ENCODE measurements around the gene BABAM2.

GRCh38 chr2:28333606-28334526 is 443.3 kb downstream of the BABAM2 start:
- TF ChIP-seq CTCF (conservative IDR thresholded peaks at IDR 0.05 in 1 of 2, IDR thresholded peaks at IDR 0.05 in 1 of 2; ENCODE audit: extremely low read depth in 1 of 2, insufficient read depth in 1 of 2, low read depth in 1 of 2, low read length in 2 of 2) (no peak), EZH2 (IDR thresholded peaks at IDR 0.05; ENCODE audit: borderline replicate concordance, low read length) (no peak)

All from mammary epithelial cell (primary cell).